ENCODE results near the gene COX4I2. TPM values are rescaled to one million over a fixed set of nuclear protein-coding genes. Genes with fewer than 3 reads are reported as not detected.

Gene COX4I2
- total RNA-seq, 1 donor from 2014 or later = not detected

DNA sequence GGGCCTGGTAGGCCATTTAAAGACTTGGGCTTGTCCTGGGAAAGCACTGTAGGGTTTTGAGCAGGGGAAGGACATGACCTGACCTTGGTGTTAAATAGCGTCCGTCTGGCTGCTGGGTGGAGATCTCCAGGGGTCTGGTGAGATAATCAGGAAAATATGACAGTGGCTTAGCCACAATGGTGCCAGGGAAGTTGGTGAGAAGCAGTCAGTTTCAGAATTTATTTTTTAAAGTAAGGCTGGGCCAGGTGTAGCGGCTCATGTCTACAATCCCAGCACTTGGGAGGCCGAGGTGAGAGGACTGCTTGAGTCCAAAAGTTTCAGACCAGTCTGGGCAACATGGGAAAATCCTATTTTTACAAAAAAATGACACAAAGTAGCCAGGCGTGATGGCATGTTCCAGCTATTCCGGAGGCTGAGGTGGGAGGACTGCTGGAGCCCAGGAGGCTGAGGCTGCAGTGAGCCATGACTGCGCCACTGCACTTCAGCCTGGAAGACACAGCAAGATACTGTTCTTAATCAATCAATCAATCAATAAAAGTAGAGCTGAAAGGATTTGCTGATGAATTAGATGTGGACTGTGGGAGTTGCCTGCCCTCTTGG is 43.5 kb downstream of the COX4I2 start:
- Mint-ChIP-seq H3K27ac (peak overlapping the region; percentile 29), H3K27me3 (no peaks in the 10 kb centered on the region), H3K4me1 (ENCODE audit: low read depth) (peaks cover 50% of the 10 kb centered on the region), H3K4me3 (ENCODE audit: low read depth) (no peak overlapping the region), H3K36me3 (ENCODE audit: insufficient read depth) (peaks cover 34% of the 10 kb centered on the region), H3K9me3 (ENCODE audit: low read depth) (no peaks in the 10 kb centered on the region)
- no peak for DNase-seq (ENCODE audit: low spot score, unreplicated experiment)
- TF ChIP-seq, protein P1, sequence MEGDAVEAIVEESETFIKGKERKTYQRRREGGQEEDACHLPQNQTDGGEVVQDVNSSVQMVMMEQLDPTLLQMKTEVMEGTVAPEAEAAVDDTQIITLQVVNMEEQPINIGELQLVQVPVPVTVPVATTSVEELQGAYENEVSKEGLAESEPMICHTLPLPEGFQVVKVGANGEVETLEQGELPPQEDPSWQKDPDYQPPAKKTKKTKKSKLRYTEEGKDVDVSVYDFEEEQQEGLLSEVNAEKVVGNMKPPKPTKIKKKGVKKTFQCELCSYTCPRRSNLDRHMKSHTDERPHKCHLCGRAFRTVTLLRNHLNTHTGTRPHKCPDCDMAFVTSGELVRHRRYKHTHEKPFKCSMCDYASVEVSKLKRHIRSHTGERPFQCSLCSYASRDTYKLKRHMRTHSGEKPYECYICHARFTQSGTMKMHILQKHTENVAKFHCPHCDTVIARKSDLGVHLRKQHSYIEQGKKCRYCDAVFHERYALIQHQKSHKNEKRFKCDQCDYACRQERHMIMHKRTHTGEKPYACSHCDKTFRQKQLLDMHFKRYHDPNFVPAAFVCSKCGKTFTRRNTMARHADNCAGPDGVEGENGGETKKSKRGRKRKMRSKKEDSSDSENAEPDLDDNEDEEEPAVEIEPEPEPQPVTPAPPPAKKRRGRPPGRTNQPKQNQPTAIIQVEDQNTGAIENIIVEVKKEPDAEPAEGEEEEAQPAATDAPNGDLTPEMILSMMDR (IDR thresholded peaks at IDR 0.05; ENCODE audit: unreplicated experiment) = no peak

DNA sequence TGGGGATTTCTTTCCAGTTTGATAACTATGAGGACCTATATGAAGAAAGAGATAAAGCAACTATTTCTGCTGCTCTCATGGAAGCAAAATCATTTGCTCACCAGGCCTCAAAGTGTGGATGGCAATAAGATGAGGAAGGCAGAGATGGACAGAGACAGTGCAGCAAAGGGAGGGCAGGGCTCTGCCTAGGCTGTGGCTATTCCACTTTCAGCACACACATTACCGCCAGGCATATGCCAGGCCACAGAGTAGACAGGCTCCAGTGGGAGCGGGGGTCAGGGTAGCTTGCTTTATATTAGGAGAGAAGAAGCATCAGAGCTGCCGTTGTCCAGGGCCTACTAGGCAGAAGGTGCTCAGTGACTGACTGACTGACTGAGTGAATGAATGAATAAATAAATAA is 44.1 kb downstream of the COX4I2 start:
- Mint-ChIP-seq H3K4me1 (ENCODE audit: low read depth) (peaks cover 46% of the 10 kb centered on the region), H3K27me3 (no peaks in the 10 kb centered on the region), H3K4me3 (ENCODE audit: low read depth) (no peak overlapping the region)

DNA sequence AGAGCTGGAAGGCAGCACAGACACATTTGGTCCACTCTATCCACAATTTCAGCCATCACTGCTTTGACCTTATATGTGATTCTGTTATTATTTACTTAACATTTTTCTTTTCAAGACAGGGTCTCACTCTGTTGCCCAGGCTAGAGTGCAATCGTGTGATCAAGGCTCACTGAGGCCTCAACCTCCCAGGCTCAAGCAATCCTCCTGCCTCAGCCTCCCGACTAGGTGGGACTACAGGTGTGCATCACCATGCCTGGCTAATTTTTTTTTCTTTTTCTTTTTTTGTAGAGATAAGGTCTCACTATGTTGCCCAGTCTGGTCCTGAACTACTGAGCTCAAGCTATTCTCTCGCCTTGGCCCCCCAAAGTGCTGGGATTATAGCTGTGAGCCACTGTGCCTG is 44.6 kb downstream of the COX4I2 start:
- Mint-ChIP-seq H3K9me3 (ENCODE audit: low read depth) (no peaks in the 10 kb centered on the region), H3K4me3 (ENCODE audit: low read depth) (no peak overlapping the region), H3K36me3 (ENCODE audit: insufficient read depth) (peaks cover 39% of the 10 kb centered on the region), H3K4me1 (ENCODE audit: low read depth) (peaks cover 45% of the 10 kb centered on the region), H3K27ac (no peak overlapping the region), H3K27me3 (no peaks in the 10 kb centered on the region)
- no peak for DNase-seq (ENCODE audit: low spot score, unreplicated experiment)
- TF ChIP-seq, protein P1 (IDR thresholded peaks at IDR 0.05; ENCODE audit: unreplicated experiment) = no peak

More for the DNA sequence above, 44.1 kb downstream of the COX4I2 start:
- no peaks in the 10 kb centered on the region for H3K9me3 Mint-ChIP-seq (ENCODE audit: low read depth)
- H3K27ac Mint-ChIP-seq = peak overlapping the region; percentile 43
- DNase-seq (ENCODE audit: low spot score, unreplicated experiment) = no peak
- TF ChIP-seq, protein P1 (IDR thresholded peaks at IDR 0.05; ENCODE audit: unreplicated experiment) = no peak
- H3K36me3 Mint-ChIP-seq (ENCODE audit: insufficient read depth) = peaks cover 36% of the 10 kb centered on the region

DNA sequence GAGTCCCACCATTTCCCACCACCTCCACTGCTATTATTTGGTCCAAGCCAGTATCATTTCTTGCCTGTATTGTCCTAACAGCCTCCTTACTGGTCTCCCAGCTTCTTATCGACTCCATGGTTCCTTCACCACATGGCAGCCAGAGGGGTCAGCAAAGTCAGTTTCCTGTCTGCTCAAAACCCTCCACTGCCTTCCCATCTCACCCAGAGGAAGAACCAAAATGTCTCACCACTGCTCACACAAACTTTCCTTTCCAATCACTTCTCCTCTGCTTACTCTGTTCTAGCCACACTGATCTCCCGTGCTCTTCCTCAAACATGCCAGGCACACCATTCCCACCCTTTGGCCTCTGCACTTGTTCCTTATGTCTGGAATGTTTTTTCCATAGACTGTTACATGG is 45.2 kb downstream of the COX4I2 start:
- TF ChIP-seq, protein P1 (IDR thresholded peaks at IDR 0.05; ENCODE audit: unreplicated experiment) = no peak
- Mint-ChIP-seq H3K4me1 (ENCODE audit: low read depth) (peaks cover 40% of the 10 kb centered on the region), H3K27me3 (no peaks in the 10 kb centered on the region), H3K36me3 (ENCODE audit: insufficient read depth) (peaks cover 39% of the 10 kb centered on the region), H3K4me3 (ENCODE audit: low read depth) (no peak overlapping the region), H3K9me3 (ENCODE audit: low read depth) (no peaks in the 10 kb centered on the region), H3K27ac (peak overlapping the region; percentile 49)
- no peak for DNase-seq (ENCODE audit: low spot score, unreplicated experiment)

DNA sequence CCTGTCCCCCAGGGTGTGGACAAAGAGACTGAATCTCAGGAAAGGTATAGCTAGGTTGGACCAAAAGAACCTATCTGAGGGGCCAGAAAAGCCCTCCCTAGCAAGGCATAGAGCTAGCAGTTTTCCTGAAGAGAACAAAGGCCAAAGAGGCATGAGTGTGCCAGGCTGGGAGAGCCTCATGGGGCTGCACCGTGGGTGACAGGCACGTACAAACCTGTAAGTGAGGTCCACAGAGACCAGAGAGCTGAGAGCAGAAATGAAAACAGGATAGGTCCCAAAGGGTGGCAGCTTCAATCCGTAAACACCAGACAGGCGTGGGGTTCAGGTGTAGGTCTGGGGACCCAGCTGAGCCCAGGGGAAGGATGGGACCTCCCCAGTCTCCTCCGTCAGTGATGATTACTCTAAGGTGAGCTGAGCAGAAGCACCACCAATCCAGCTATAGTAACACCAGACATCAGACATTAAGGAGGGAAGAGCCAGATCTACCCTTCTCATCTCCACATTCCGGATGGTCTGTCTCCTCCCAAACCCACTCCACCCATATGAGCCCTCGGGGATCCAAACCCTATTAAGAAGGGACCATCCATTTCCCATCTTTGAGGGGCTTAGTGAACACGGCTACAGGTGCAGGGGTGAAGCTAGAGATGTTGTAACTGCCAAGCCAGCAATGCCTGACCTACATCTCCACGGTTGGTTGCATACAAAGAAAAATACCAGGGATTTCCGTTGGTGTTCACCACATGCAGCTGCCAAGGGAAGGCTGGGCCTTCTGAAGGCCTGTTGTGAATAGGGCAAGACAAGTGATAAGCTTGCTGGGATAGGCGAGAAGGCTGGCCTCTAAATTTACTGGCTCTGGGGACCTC is 46.7 kb downstream of the COX4I2 start:
- H3K36me3 Mint-ChIP-seq (ENCODE audit: insufficient read depth) = peaks cover 39% of the 10 kb centered on the region
- H3K27me3 Mint-ChIP-seq = no peaks in the 10 kb centered on the region
- DNase-seq (ENCODE audit: low spot score, unreplicated experiment) = no peak
- H3K4me3 Mint-ChIP-seq (ENCODE audit: low read depth) = no peak overlapping the region
- TF ChIP-seq, protein P1 (IDR thresholded peaks at IDR 0.05; ENCODE audit: unreplicated experiment) = no peak
- H3K27ac Mint-ChIP-seq = peak overlapping the region; percentile 78
- no peaks in the 10 kb centered on the region for H3K9me3 Mint-ChIP-seq (ENCODE audit: low read depth)
- peaks cover 26% of the 10 kb centered on the region for H3K4me1 Mint-ChIP-seq (ENCODE audit: low read depth)

Measured in progenitor cell of endocrine pancreas (in vitro differentiated cells).